Stimulated activated CD8-positive, alpha-beta memory T cell treated with anti-CD3 and anti-CD28 coated beads, Interleukin-15, amount 100 ng/mL, for 48 hours (primary cell): ENCODE results near the gene ID1.

ENCODE experiments used
- DNase-seq, 2 donors: peaks; one replicate each; pipeline ENCODE4 v3.0.0-alpha.2; 2020; ENCODE audit warnings: low read depth in 2 of 2

Gene ID1

GRCh38 chr20:31605031-31605901 lies at the start of gene ID1:
Gene ID1, plus strand, starts transcription at chr20:31605289. Its CDS starts 99 bp downstream, at chr20:31605388.
- peak; percentile 76 to 79 for DNase-seq

- DNase-seq, result no peak
These were observed 45.4 kb upstream of the ID1 start for GRCh38 chr20:31559704-31560093.

GRCh38 chr20:31560094-31560745 lies 44.9 kb upstream of the ID1 start:
- DNase-seq, result peak; percentile 45 to 55

GRCh38 chr20:31560746-31561598 lies 44.1 kb upstream of the ID1 start:
- DNase-seq, result no peak

GRCh38 chr20:31562241-31562640 lies 42.8 kb upstream of the ID1 start:
- DNase-seq, result no peak

GRCh38 chr20:31564284-31564683 lies 40.8 kb upstream of the ID1 start:
- no peak for DNase-seq

- no peak for DNase-seq
These were observed 39.3 kb upstream of the ID1 start for GRCh38 chr20:31565699-31566318.

- no peak for DNase-seq
These were observed 38.8 kb upstream of the ID1 start for GRCh38 chr20:31566319-31566657.

- no peak for DNase-seq
These were observed 38.3 kb upstream of the ID1 start for GRCh38 chr20:31566658-31567379.

- DNase-seq, result no peak
These were observed 37.7 kb upstream of the ID1 start for GRCh38 chr20:31567380-31567720.

- DNase-seq, result no peak
These were observed 36.9 kb upstream of the ID1 start for GRCh38 chr20:31568041-31568731.

- no peak for DNase-seq
These were observed 36.3 kb upstream of the ID1 start for GRCh38 chr20:31568773-31569162.

- DNase-seq, result peak; percentile 41 to 46
These were observed 35.7 kb upstream of the ID1 start for GRCh38 chr20:31569163-31570020.

GRCh38 chr20:31570021-31570463 lies 35.0 kb upstream of the ID1 start:
- no peak for DNase-seq

- DNase-seq, result no peak
These were observed 34.1 kb upstream of the ID1 start for GRCh38 chr20:31570735-31571617.

- DNase-seq, result no peak
These were observed 32.9 kb upstream of the ID1 start for GRCh38 chr20:31572042-31572700.

GRCh38 chr20:31572701-31573554 lies 32.2 kb upstream of the ID1 start:
- peak; percentile 81 to 86 for DNase-seq
